OCI-M2 (cell line): ENCODE data around the gene NELL2.
"Not testable (repeated sequence)": the region's sequence is repeated elsewhere in the genome, so short reads cannot be mapped to it uniquely, and the experiment has no call there.

Experiments used
- DNase-seq: peaks from one replicate; lab custom pipeline; 2025; ENCODE audit not compliant: unreplicated experiment; lab: John Stamatoyannopoulos, UW

NELL2 gene

DNA sequence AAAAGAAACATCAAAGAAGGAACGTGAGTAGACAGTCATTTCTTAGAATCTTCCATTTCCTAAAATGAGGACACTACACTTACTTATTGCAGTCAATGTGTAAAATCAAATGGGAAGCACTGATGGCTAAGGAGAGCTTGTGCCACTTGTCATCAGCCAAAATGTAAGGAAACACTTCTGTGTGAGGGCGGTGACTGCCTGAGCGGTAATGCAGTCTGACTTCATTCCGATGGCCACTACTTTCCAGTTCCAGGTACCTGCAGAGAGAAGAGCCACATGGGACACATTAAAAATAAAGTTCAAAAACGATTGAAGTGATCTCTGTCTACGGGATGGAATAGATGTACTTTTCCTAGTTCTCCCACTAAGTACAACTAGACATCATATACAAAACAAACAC lies 96.3 kb downstream of the NELL2 start:
- no peak for DNase-seq

DNA sequence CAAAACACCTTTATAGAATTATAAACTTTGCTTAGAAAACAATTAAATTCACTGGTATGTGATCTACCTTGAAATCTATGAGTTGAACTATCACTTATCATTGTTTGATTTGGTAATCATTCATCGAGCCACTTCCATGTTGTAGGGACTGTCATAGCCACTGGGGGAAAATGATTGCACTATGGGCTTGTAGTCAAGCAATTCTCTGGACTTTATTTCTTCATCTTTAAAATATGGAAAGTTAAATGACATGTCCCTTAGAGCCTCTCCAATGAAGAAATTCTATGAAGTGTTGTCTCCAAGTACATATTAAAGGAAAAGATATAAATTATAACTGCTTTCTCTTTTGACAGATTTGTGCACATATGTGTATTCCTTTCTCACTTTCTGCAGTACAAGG lies 97.3 kb downstream of the NELL2 start:
- DNase-seq: no peak

DNA sequence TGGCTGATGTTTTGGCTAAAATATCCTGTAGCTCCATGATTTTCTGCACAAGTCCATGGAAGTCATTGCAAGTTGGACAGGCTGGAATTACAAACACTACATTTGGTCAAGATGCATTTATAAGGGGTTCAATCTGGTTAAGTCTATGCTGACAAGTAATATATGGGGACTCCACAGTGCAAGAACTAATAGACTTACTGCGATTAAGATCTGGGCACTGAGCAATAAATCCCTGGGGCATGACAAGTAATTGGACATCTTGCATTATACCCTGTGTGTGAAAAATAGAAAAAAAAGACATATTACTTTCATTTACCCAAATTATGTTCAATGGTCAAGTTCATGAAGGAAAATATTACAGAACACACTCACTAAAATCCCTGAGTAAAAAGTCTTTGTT lies 99.1 kb downstream of the NELL2 start:
- DNase-seq: no peak

DNA sequence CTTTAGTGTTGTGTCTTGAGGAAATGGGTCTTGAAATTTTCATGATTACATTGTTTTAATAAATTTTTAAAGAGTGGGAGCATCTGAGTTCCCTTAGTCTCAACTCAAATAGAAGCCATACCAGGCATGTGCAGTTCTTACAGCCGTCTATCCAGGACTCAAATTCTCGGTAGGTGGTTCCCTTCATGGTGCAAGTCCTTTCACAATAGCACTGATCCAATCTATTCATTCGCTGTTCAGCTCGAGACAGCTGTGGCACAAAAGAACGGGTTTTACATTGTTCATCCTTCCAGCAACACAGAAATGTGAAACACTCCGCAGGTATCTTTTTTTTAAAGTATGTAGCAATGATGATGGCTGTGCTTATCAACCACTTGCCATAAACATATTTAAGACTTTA lies 100.2 kb downstream of the NELL2 start:
- DNase-seq: no peak

DNA sequence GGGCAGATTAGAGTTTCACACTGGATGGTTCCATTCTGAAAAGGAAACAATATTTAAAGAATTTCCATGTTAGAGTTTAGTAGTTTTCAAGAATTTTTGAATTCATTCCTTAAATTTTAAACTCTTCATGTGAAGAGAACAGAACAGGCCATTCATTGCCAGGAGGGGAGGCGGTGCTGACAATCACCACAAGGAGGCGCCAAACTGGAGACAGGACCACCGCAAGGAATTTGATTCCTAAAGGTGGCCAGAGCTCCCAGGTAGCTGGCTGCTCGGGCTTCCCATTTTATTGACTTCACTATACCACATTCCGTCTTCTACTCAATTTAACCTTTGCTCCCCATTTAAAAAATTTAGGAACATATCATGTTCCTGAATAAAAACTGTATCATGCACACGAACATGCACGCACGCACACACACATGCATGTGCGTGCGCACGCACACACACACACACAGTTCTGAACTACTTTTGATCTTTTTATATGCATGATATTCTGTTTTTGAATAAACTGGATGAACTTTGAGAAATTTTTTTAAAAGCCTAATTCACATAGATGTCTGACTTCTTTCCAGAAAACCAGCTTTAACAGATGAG lies 101.2 kb downstream of the NELL2 start:
- no peak for DNase-seq

DNA sequence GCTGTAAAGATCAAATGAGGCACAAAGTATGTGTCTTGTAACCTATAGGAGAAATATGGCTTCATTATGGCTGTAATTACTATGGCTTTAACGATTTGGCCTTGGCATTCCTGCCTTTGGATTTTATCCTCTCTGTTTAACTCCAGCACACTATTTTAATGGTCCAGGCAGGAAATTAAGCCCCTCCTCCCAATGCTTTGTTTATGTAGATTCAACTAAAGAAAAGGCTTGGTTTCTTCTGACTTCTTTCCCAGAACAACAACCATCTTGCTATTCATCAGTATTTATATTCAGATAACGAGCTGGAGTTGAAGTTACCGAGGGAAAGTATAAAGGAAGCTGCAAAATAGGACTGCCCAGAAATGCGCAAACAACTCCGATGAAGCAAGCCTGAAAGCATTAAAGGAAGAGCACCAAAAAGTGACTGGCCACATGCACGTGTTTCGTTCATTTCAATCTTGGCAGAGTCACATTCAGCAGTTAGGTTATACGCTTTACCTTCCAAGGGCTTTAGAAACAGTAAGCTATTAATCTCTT lies 104.6 kb downstream of the NELL2 start:
- DNase-seq: no peak

DNA sequence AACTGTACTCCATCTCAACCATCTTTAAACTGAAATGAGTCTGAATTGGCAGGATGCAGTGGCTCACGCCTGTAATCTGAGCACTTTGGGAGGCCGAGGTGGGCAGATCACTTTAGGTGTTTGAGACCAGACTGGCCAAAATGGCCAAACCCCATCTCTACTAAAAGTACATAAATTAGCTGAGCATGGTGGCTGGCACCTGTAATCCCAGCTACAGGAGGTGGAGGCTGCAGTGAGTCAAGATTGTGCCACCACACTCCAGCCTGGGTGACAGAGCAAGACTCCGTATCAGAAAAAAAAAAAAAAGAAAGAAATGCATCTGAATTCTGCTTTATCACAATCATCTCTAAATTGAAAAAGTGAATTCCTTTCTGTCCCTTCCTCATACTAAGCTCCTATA lies 110.3 kb downstream of the NELL2 start:
- no peak for DNase-seq

DNA sequence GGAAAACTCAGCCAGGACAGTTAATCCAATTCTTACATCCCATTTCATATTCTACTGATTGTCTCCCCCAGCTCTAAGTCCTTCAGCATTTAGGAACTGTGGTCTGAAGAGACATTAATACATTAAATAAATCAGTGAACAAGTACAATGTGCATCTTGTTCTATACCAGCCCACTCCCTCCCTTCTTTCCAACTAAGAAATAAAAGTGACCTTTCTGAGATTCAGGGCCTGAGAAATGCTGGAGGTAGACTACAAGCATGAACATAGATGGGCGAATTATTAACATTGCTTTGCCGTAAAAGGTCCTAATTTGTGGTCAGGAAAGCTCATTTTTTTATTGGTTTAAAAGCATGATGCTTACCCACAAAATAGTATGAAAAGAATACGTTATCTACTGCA lies 113.1 kb downstream of the NELL2 start:
- DNase-seq: no peak

DNA sequence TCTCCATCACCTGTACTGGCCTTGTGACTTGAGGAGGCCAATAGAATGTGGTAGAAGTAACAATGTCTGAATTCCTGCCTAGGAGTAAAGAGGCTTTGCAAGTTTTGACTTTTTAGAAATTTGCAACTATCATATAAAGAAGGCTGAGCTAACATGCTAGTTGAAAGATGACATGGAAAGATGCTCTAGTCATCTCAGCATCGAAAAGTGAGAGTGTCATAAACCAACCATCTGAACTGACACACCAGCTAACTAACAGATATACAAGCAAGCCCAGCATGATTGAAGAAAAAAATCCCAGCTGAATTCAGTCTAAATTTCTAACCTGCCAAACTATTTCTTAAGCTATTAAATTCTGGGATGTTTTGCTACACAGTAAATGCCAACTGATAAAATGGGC lies 116.8 kb downstream of the NELL2 start:
- no peak for DNase-seq

DNA sequence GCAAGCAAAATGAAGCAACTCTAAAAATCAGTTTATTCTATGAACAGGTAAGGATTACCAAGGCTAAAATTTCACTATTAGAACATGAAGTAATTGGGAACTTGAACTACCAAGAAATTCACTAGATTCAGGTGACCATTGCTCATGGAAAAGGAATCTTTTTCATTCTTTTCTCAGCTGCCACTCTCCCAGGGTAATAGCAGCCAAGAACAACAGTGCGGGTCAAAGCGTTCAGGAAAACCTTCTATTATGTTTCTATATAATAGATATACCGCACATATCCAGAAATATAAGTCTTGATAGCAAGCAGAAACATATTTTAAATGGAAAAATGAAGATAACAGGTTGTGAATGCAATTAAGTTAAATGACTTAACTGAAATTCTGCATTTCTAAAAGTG lies 125.6 kb downstream of the NELL2 start:
- DNase-seq: no peak

DNA sequence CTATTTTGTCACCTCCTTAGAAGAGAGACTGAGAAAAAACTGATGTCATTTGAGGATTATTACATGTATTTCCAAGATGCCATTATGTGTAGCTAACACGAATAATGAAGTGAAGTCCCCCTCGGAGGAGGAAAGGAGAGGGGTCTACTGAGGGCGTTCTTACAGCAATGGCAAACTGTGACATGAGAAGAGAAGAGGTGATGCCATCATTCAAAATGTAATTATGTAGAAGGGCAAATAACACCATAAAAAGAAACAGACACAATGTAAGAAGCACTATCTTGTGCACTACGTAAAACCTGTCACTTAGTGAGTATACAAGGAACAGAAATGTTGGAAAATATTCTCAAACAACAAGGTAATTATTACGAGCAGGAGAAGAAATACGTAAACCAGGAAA lies 126.5 kb downstream of the NELL2 start:
- DNase-seq: no peak

DNA sequence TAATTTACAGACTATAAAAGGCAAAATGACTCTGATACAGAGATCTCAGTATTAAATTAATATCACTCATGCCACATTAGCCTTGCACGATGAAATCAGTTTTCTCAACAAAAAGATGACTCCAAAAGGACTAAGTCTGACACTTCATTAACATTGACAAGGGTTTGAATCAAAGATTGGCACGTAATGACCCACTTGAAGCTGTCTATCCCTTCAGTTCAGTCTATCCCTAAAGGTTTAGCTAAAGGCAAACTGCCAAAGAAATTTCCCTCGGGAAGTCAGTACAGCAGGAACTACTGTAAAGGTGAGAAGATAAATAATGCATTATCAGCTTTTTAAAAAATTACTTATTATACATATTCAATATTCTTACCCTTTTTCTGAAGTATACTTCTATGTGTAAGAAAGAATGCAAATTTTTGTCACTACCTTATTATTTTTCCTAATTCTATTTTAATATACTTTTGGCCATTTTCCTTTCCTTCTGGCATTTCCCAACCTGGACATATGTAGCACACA lies 127.1 kb downstream of the NELL2 start:
- DNase-seq: no peak

DNA sequence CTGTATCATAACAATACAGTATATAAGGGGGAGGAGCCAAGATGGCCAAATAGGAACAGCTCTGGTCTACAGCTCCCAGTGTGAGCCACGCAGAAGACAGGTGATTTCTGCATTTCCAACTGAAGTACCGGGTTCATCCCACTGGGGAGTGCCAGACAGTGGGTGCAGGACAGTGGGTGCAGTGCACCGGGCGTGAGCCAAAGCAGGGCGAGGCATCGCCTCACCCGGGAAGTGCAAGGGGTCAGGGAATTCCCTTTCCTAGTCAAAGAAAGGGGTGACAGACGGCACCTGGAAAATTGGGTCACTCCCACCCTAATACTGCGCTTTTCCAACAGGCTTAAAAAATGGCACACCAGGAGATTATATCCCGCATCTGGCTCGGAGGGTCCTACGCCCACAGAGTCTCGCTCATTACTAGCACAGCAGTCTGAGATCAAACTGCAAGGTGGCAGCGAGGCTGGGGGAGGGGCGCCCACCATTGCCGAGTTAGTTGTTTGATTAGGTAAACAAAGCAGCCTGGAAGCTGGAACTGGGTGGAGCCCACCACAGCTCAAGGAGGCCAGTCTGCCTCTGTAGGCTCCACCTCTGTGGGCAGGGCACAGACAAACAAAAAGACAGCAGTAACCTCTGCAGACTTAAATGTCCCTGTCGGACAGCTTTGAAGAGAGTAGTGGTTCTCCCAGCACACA lies 134.7 kb downstream of the NELL2 start:
- not testable (repeated sequence) for DNase-seq

DNA sequence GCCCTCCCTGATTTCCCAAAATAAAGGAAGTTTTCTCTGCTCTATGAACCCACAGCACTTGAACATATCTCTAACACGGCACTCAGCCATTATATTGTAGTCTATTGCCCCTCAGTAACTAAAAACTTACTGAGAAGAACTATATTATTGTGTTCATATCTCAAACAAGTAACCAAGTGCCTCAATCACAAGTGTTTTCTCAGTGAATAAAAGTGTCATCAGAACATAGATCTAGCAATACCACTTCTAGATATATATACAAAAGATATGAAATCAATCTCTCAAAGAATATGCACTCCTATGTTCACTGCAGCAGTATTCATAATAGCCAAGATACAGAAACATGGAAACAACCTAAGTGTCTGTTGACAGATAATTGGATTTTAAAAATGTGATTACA lies 138.1 kb downstream of the NELL2 start:
- DNase-seq: no peak

DNA sequence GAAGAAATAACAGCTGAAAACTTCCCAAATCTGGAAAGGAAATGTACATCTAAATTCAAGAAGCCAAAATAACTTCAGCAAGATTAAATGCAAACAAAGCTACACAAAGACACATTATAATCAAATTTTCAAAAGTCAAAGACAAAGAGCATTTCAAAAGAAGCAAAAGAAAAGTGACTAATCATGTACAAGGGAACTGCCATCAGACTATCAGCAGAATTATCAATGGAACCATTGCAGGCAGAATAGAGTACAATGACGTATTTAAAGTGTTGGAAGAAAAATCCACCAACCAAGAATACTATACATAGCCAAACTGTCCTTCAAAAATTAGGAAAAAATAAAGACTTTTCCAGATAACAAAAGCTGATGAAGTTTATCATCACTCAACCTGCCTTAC lies 147.5 kb downstream of the NELL2 start:
- DNase-seq: no peak

DNA sequence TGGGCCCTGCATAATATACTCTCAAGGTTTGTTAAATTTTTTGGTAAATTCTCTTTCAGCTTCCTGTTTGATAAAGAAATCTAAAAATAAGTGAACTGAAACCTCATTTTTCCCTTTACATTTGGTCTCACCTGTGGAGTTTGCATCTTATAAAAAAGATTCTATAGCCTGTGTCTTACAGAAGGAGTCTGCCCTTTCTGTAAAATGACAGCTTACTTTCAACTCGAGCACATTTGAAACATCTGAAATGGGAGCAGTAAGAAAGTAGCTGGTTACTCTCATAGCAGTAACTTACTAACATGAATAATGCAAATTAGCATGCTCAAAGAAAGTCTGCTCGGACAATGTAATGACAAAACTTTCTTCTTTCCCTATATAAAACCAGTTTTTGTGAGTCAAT lies 155.8 kb downstream of the NELL2 start:
- no peak for DNase-seq

DNA sequence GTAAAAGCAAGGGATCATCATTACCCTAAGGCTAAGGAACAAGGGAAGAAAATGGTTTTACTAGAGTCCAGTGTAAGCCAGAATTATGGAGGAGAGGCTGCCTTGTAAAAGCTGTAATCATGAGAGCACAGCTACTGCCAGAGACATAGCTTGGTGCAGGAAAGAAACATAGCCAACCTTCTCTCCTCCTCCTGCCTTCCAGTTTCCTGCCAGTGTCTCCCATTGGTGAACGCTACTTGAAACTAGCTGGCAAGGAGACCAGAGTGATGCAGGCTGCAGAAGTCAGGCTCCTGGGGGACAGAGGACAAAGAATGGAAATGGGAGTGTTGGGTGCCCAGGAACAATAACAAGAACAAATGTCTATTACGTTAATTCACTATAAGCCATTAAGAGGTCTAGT lies 158.5 kb downstream of the NELL2 start:
- no peak for DNase-seq

DNA sequence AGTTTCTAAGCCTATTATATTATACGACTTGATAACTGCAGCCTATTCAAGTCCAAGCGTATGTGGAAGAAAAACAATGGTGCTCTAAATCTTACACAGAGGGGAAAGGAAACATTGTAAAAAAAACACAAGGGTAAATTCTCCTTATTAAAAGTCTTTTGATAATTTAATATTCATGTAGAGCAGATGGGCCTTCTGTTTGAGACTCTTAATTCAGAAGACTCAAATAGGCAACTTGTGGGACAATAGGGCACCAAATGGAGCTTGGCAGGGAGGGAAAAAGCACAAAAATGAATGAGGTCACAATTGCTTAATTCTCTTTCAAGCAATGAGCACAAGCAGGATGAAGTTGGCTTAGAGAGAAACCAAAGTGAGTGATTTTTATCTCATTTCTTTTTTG lies 159.4 kb downstream of the NELL2 start:
- no peak for DNase-seq

DNA sequence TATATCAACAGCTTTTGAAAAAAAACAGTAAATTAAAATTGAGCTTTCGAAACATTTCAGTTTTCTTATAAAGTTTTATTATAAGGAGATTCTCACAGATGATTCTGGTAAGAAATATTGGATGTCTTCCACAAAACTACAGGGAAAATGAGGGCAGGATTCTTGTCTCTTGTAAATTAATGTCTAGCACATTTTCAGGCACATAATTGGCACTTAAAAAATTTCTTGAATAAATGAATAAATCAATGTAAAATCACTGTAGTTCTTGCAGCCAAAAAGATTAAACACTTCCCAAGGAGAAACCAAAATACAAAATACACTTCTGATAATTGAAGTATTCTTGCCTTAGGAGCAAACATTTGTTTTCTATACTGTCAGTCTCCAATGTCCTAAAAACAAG lies 164.4 kb downstream of the NELL2 start:
- DNase-seq: no peak

DNA sequence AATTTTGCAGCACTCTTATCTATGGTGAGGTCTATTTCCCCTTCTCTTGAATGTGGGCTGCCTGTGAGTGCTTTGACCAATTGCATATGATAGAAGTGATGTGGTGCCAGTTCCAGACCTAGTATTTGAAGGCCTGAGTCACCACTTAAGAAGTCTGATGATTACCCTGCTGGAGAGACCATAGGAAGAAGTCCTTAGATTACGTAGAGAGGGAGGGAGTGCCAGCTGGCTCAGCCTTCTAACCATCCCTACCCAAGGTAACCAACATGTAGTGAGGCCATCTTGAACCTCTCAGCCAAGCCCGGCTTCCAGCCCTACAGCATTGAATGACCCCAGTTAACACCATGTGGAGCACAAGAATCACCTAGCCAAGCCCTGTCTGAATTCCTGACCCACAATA lies 166.9 kb downstream of the NELL2 start:
- DNase-seq: no peak

DNA sequence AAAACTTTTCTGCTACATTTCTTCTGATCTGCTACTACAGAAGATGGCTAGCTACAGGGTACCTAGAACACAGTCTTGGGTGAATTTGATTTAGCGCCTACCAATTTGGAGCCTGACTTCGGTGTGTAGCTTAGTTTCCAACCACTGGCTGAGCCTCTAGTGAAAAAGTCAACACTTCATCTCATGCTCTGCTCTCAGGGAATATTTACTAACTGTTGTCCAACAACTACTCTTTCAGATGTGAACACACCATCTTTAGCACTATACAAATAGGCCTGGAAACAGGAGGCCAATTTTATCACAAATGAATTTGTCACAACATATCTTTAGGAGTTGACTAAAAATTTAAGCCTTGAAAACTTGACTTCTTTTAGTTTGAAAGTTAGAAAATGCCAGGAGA lies 167.9 kb downstream of the NELL2 start:
- DNase-seq: no peak

DNA sequence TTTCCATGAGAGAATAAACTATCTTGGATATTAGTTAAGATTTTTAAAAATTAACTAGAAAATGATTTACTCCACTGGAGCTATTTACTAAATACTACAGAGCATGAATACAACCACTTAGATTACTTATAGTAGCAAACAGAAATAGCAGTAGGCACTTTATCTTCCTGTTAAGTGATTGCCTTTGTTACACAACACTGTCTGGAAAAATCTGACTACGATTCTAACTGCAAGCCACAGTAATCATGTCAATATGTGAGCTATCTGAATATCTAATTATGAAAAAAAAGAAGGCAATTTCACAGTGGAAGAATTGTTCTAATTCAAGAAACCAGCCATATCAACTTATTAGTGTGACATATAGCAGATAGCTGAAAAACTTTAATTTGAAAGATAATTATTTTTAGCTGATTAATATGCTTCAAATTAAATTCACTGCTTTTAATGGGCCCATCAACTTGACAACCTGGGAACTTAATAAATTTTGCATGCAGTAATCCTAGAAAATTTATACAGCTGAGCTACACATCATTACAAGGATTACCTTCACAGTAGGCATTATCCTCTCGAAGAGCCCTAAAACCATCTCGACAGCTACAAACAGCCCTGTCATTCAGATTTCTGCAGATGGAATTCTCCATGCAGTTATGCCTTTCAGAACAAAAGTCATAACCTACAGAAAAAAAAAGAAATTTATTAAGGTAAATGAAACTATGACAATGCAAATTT lies 172.8 kb downstream of the NELL2 start:
- no peak for DNase-seq
